ENCODE data around the gene DGUOK. TPM values are rescaled to one million over a fixed set of nuclear protein-coding genes. Genes with fewer than 3 reads are reported as not detected.

The DGUOK gene
- total and polyA plus RNA-seq, 2 donors from 2014 or later: 44.4 to 86.2 TPM

DNA sequence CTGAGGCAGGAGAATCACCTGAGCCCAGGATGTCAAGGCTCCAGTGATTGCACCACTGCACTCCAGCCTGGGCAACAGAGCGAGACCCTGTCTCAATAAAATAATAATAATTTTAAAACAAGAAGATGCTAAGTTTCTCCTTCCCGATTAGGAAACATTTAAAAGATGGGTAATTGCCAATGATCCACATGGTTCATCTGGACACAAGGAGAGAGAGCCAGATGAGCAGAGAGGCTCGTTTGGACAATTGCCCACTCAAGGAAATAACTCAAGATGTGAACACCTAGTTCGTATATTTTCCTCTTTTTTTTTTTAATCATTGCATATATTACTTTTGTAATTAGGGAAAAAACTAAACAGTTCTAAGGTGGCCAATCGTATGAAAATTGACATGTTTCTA, 37.5 kb upstream of the DGUOK start:
- FAIRE-seq: no peak
- TF ChIP-seq, protein P1, sequence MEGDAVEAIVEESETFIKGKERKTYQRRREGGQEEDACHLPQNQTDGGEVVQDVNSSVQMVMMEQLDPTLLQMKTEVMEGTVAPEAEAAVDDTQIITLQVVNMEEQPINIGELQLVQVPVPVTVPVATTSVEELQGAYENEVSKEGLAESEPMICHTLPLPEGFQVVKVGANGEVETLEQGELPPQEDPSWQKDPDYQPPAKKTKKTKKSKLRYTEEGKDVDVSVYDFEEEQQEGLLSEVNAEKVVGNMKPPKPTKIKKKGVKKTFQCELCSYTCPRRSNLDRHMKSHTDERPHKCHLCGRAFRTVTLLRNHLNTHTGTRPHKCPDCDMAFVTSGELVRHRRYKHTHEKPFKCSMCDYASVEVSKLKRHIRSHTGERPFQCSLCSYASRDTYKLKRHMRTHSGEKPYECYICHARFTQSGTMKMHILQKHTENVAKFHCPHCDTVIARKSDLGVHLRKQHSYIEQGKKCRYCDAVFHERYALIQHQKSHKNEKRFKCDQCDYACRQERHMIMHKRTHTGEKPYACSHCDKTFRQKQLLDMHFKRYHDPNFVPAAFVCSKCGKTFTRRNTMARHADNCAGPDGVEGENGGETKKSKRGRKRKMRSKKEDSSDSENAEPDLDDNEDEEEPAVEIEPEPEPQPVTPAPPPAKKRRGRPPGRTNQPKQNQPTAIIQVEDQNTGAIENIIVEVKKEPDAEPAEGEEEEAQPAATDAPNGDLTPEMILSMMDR (IDR thresholded peaks at IDR 0.05; ENCODE audit: borderline replicate concordance, extremely low read depth, insufficient read depth): no peak

GRCh38 chr2:73890301-73891092, 36.2 kb upstream of the DGUOK start:
- intact Hi-C loops (cut with DNase I): no loop called here
- Histone ChIP-seq H3K9ac (ENCODE audit: low read length in 3 of 3) (no peak overlapping the region), H3K36me3 (ENCODE audit: control insufficient read depth in 2 of 3, insufficient read depth in 3 of 3, low read length in 3 of 3) (no peaks in the 10 kb centered on the region), H3K27ac (ENCODE audit: low read depth in 2 of 2, low read length in 2 of 2) (no peak overlapping the region), H3K4me1 (ENCODE audit: control insufficient read depth in 2 of 3, insufficient read depth in 2 of 3, low read depth in 1 of 3, low read length in 3 of 3) (no peaks in the 10 kb centered on the region), H3K27me3 (ENCODE audit: control insufficient read depth, insufficient read depth, low read length) (no peaks in the 10 kb centered on the region), H3K4me3 (ENCODE audit: low read length in 3 of 3) (no peak overlapping the region), H3K9me3 (ENCODE audit: control insufficient read depth in 2 of 3, insufficient read depth in 1 of 3, low read length in 3 of 3) (no peaks in the 10 kb centered on the region)
- FAIRE-seq (no peak), DNase-seq (no peak)
- TF ChIP-seq, protein P1 (IDR thresholded peaks at IDR 0.05; ENCODE audit: borderline replicate concordance, extremely low read depth, insufficient read depth): no peak

More for the DNA sequence above, 37.5 kb upstream of the DGUOK start:
- no peaks in the 10 kb centered on the region for H3K36me3 ChIP-seq (ENCODE audit: control insufficient read depth in 2 of 3, insufficient read depth in 3 of 3, low read length in 3 of 3)
- no peaks in the 10 kb centered on the region for H3K4me1 ChIP-seq (ENCODE audit: control insufficient read depth in 2 of 3, insufficient read depth in 2 of 3, low read depth in 1 of 3, low read length in 3 of 3)
- no peak overlapping the region for H3K27ac ChIP-seq (ENCODE audit: low read depth in 2 of 2, low read length in 2 of 2)
- no peak for DNase-seq
- H3K4me3 ChIP-seq (ENCODE audit: low read length in 3 of 3): no peak overlapping the region
- no peaks in the 10 kb centered on the region for H3K9me3 ChIP-seq (ENCODE audit: control insufficient read depth in 2 of 3, insufficient read depth in 1 of 3, low read length in 3 of 3)
- no peaks in the 10 kb centered on the region for H3K27me3 ChIP-seq (ENCODE audit: control insufficient read depth, insufficient read depth, low read length)
- H3K9ac ChIP-seq (ENCODE audit: low read length in 3 of 3): no peak overlapping the region
- intact Hi-C loops (cut with DNase I): no loop called here

DNA sequence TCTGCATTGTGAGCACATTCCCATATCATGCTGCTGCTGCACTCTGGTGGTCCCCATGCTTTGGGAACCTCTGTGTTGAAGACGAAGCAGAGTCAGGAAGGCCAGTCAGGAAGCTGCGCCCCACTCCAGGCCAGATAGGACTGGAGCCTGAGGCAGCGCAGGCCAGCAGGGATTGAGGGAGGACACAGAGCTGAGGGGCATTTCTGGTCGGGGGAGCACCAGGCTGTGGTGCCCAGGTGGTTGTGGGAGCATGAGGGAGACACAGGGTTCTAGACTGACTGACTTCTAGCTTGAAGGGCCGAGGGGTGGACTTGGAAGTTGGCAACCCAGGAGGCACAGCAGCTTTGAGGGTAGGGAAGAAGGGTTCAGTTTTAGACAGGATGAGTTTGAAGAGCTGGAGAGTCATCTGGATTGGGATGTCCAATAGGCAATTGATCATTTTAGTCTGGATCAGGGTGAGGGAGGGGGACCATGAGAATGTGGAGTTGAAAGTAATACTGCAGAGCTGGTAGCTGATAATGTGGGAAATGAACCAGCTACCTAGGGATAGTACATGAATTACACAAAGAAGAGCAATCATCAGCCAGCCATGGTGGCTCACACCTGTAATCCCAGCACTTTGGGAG, 35.3 kb upstream of the DGUOK start:
- Histone ChIP-seq H3K9ac (ENCODE audit: low read length in 3 of 3) (no peak overlapping the region), H3K27me3 (ENCODE audit: control insufficient read depth, insufficient read depth, low read length) (no peaks in the 10 kb centered on the region)
- no peak for FAIRE-seq

More for the DNA sequence above, 35.3 kb upstream of the DGUOK start:
- TF ChIP-seq, protein P1 (IDR thresholded peaks at IDR 0.05; ENCODE audit: borderline replicate concordance, extremely low read depth, insufficient read depth): no peak
- Histone ChIP-seq H3K27ac (ENCODE audit: low read depth in 2 of 2, low read length in 2 of 2) (no peak overlapping the region), H3K36me3 (ENCODE audit: control insufficient read depth in 2 of 3, insufficient read depth in 3 of 3, low read length in 3 of 3) (no peaks in the 10 kb centered on the region), H3K9me3 (ENCODE audit: control insufficient read depth in 2 of 3, insufficient read depth in 1 of 3, low read length in 3 of 3) (no peaks in the 10 kb centered on the region), H3K4me1 (ENCODE audit: control insufficient read depth in 2 of 3, insufficient read depth in 2 of 3, low read depth in 1 of 3, low read length in 3 of 3) (no peaks in the 10 kb centered on the region), H3K4me3 (ENCODE audit: low read length in 3 of 3) (no peak overlapping the region)
- intact Hi-C loops (cut with DNase I): no loop called here
- no peak for DNase-seq
